Measurements from ENCODE around the gene SMOC1.
"Not testable (repeated sequence)": the region's sequence is repeated elsewhere in the genome, so short reads cannot be mapped to it uniquely, and the experiment has no call there.

The SMOC1 gene

DNA sequence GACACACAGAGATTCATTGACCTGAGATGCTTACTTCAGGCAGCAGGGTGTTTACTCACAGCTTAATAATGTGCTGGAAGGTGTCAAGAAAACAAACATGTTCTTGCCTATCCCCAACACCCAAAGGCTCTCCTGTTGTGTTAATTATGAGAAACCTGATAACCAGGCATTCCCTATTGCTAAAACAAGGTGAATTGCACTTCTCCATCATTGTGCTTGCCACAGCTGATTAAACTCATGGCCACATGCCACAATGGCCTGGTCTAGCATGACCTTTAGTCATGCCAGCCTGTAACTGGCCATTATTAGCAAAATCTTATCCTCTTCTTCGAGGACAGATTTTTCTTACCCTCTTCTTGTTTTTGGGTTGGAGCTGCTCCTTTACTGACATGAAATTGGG is 21.4 kb downstream of the SMOC1 start:
- Mint-ChIP-seq H3K4me1 (ENCODE audit: low read depth) (no peaks in the 10 kb centered on the region), H3K9me3 (no peaks in the 10 kb centered on the region), H3K4me3 (no peak overlapping the region), H3K27ac (no peak overlapping the region), H3K27me3 (ENCODE audit: low read depth) (peaks cover 7% of the 10 kb centered on the region), H3K36me3 (ENCODE audit: low read depth) (no peaks in the 10 kb centered on the region)
- no peak for DNase-seq (ENCODE audit: low spot score)

DNA sequence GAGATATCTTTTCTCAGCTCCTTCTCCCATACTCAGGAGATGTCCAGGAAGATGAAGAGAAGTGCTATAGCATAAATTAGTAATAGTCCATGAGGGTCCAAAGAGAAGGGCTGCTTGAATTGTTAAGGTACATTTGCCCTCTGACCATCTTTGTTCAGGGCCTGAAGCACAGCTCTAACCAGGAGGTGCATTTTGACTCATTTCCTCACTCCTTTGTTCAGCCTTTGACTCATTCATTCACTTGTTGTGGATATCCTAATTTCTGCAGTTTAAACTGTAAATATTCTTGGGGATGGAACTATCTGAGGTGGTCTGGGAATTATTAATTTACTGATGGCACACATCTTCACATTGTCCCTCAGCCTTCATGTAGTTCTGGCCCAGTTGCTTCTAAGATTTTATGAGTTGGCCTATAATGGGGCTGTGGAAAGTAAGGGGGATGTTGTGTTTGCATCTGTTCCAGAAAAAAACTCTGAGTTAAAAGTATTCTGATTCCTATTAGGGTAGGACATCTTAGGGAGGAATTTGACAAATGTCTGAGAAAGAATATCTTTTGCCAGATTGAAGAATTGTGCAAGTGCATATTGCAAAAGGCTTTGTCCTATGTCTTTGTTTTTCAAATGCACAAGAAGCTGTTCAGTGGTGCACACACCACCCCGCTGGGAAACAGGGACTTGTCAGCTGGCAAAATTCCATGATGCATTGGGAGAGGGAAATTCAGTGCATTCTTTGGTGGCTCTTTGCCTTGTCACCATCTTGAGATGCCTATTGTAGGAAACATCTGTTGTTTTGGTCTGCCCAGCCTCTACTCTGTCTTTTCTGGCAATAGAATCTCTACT is 22.1 kb downstream of the SMOC1 start:
- H3K27ac Mint-ChIP-seq: no peak overlapping the region
- no peak for DNase-seq (ENCODE audit: low spot score)
- H3K9me3 Mint-ChIP-seq: no peaks in the 10 kb centered on the region
- H3K4me3 Mint-ChIP-seq: no peak overlapping the region
- no peaks in the 10 kb centered on the region for H3K36me3 Mint-ChIP-seq (ENCODE audit: low read depth)
- H3K4me1 Mint-ChIP-seq (ENCODE audit: low read depth): no peaks in the 10 kb centered on the region
- H3K27me3 Mint-ChIP-seq (ENCODE audit: low read depth): peaks cover 7% of the 10 kb centered on the region

DNA sequence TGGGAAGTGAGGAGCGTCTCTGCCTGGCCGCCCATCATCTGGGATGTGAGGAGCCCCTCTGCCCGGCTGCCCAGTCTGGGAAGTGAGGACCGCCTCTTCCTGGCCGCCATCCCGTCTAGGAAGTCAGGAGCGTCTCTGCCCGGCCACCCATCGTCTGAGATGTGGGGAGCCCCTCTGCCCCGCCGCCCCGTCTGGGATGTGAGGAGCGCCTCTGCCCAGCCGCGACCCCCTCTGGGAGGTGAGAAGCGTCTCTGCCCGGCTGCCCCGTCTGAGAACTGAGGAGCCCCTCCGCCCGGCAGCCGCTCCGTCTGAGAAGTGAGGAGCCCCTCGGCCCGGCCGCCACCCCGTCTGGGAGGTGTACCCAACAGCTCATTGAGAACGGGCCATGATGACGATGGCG is 23.8 kb downstream of the SMOC1 start:
- not testable (repeated sequence) for H3K4me1 Mint-ChIP-seq (ENCODE audit: low read depth); H3K27me3 Mint-ChIP-seq (ENCODE audit: low read depth); H3K9me3 Mint-ChIP-seq; H3K36me3 Mint-ChIP-seq (ENCODE audit: low read depth); H3K27ac Mint-ChIP-seq; H3K4me3 Mint-ChIP-seq; DNase-seq (ENCODE audit: low spot score)

DNA sequence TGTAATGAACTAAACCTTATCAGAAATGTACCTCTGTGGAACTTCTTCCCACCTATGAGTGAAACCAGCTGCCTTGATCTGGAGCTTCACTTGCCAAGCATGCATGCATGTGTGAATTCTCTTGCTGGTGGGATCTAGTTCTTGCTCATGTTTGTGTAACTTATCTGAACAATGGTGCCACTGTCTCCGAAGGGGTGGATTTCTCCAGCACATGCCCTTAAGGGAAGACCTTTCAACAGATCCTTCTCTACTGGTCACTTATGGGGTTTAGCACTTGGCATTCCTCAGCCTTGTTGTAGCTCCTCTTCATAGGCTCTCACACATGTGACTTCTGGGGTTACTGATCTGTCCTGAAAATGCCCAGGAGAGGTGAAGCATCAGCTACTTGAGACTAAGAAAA is 25.0 kb downstream of the SMOC1 start:
- Mint-ChIP-seq H3K27me3 (ENCODE audit: low read depth) (no peaks in the 10 kb centered on the region), H3K27ac (no peak overlapping the region), H3K4me3 (no peak overlapping the region)

DNA sequence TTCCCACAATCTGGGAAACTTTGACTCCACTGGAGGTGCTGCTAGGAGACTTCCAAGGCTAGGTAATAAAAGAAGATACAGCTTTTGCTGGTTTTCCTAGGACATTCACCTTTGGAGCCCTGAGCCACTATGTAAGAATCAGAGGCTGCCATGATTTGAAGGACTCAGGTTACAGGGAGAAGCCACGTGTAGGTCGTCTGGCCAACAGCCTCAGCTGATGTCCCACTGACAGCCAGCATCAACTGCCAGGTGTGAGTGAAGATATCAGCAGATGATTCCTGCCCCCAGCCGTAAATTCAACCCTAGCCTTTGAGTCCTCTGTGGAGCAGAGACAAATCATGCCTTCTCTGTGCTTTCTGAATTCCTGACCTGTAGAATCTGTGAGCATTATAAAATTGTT is 27.0 kb downstream of the SMOC1 start:
- no peaks in the 10 kb centered on the region for H3K9me3 Mint-ChIP-seq
- peaks cover 2% of the 10 kb centered on the region for H3K27me3 Mint-ChIP-seq (ENCODE audit: low read depth)
- no peak overlapping the region for H3K4me3 Mint-ChIP-seq
- no peak overlapping the region for H3K27ac Mint-ChIP-seq
- no peak for DNase-seq (ENCODE audit: low spot score)
- no peaks in the 10 kb centered on the region for H3K36me3 Mint-ChIP-seq (ENCODE audit: low read depth)
- H3K4me1 Mint-ChIP-seq (ENCODE audit: low read depth): no peaks in the 10 kb centered on the region

More for the DNA sequence above, 25.0 kb downstream of the SMOC1 start:
- no peak for DNase-seq (ENCODE audit: low spot score)
- Mint-ChIP-seq H3K9me3 (no peaks in the 10 kb centered on the region), H3K36me3 (ENCODE audit: low read depth) (no peaks in the 10 kb centered on the region), H3K4me1 (ENCODE audit: low read depth) (no peaks in the 10 kb centered on the region)

DNA sequence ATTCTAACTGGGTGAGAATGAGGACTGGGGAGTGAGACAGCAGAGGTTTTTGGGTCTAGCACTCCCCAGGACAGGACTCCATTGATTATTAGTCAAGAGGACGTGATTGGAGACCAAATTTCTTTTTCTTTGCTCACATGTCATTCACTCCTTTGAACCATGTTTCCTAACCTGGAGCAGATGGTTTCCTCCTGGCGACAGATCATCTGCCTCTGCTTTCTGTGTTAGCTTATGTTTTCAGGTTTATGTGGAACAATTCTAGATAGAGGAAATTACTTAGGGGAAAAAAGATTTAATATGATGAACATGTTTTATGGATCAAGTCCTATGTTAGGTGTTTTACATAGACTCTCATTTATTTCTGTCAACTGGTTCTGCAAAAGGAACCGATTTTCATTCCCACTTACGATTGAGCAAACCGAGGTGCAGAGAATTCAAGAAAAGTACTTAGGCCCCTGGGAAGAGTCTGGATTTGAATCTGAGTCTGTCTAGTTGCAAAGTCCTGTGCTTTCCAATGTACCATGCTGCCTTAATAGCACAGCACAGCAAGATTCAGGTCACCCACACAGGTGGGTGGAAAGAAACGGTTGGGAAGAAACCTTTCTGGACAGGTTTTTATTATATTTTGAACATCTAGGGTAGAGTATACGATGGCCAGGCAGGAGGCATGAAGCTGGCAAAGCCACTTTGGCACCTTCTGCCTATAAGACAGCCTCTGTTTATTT is 30.8 kb downstream of the SMOC1 start:
- Mint-ChIP-seq H3K36me3 (ENCODE audit: low read depth) (no peaks in the 10 kb centered on the region), H3K27me3 (ENCODE audit: low read depth) (peaks cover 5% of the 10 kb centered on the region), H3K27ac (no peak overlapping the region), H3K9me3 (no peaks in the 10 kb centered on the region), H3K4me1 (ENCODE audit: low read depth) (no peaks in the 10 kb centered on the region), H3K4me3 (no peak overlapping the region)
- no peak for DNase-seq (ENCODE audit: low spot score)

DNA sequence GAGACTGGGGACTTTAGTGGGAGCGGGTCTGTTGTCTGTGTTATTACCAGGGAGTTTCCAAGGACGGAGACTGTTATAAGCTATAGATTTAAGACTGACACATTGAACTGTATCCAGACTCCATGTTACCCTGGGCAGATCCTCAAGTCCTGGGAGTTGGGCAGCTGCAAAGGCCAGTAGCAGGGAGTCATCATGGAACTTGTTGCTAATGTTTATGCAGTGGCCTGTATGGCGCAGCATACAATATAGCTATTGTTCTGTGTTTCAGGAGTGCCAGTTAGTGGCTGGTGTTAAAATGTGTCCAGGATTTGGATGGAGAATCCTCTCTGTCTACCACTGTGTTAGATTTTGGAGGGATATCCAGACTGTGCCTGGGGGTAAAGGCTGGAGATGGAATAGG is 31.7 kb downstream of the SMOC1 start:
- DNase-seq (ENCODE audit: low spot score): no peak
- Mint-ChIP-seq H3K4me1 (ENCODE audit: low read depth) (no peaks in the 10 kb centered on the region), H3K9me3 (no peaks in the 10 kb centered on the region), H3K27ac (no peak overlapping the region), H3K4me3 (no peak overlapping the region), H3K27me3 (ENCODE audit: low read depth) (peaks cover 8% of the 10 kb centered on the region), H3K36me3 (ENCODE audit: low read depth) (no peaks in the 10 kb centered on the region)

DNA sequence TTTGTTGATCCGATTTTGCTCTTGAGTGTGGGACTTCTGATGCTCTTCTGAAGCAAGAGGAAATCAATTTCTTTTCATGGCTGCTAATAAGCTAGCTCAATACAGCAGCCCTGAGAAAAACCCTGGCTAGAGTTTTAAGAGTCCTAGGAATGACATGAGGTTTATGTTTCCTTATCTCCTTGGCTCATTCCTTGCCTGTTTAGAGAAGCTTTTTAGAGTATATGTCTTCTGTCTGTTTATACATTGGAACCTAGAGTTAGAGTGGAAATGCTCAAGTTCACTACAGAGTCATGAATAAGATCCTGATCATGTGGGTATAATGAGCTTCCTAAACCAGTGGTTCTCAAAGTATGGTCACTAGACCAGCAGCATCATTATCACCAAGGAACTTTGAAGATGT is 34.5 kb downstream of the SMOC1 start:
- no peaks in the 10 kb centered on the region for H3K36me3 Mint-ChIP-seq (ENCODE audit: low read depth)
- no peaks in the 10 kb centered on the region for H3K4me1 Mint-ChIP-seq (ENCODE audit: low read depth)
- H3K27me3 Mint-ChIP-seq (ENCODE audit: low read depth): peaks cover 12% of the 10 kb centered on the region
- no peak overlapping the region for H3K27ac Mint-ChIP-seq
- no peak for DNase-seq (ENCODE audit: low spot score)
- no peaks in the 10 kb centered on the region for H3K9me3 Mint-ChIP-seq
- no peak overlapping the region for H3K4me3 Mint-ChIP-seq

DNA sequence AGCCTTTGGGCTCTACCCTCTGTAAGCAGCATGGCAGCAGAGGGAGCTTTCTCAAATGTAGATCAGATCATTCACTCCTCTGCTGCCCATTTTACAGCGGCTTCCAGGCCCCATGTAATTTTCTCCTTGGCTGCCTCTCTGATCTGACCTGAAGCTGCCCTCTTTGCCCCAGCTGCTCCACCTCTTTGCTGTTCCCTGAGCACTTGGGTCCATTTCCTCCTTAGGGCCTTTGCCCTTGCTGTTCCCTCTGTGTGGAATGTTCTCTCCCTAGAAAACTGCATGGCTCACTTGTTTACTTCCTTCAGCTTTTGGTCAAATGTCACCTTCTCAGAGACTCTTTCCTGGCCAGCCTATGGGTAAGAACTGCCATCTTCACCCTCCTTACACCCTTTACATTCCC is 37.2 kb downstream of the SMOC1 start:
- Mint-ChIP-seq H3K36me3 (ENCODE audit: low read depth) (no peaks in the 10 kb centered on the region), H3K27ac (no peak overlapping the region), H3K4me1 (ENCODE audit: low read depth) (no peaks in the 10 kb centered on the region), H3K9me3 (no peaks in the 10 kb centered on the region), H3K4me3 (no peak overlapping the region), H3K27me3 (ENCODE audit: low read depth) (peaks cover 11% of the 10 kb centered on the region)
- DNase-seq (ENCODE audit: low spot score): no peak

DNA sequence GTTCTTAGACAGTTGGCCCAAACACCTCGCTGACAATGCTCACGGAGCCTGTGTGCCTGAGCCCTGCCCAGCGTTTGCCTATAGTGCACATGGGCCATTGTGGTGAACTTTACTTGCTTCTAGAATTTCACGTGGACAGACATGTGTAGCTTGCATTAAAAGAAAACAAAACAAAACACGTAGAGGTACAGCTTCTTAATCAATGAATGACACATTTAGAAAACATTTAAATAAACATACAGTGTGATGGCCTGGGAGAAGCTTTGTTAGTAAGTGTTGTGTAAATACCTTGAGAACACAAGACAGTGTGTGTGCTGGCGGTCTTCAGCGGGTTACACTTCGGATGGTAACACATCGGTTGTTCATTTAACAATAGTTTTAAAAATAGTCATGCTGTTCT is 38.1 kb downstream of the SMOC1 start:
- no peak overlapping the region for H3K4me3 Mint-ChIP-seq

DNA sequence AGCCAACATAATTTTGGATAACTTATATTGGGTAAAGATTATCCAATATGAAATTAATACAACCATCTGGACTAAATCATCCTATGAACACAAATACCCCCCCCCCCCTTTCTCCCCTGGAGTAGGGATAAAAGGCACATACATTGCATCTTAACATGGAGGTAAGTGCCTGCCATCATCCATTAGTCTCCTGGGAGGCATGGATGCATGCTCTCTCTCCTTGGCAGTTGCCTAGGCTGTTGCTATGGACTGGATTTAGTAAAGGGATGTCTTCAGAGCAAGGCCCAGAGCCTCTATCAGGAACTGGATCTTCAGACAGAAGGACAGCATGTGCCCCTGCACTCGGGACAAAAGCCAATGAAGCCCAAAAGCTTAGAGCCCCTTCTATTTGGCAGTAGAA is 40.6 kb downstream of the SMOC1 start:
- DNase-seq (ENCODE audit: low spot score): no peak
- Mint-ChIP-seq H3K9me3 (no peaks in the 10 kb centered on the region), H3K27ac (no peak overlapping the region), H3K36me3 (ENCODE audit: low read depth) (no peaks in the 10 kb centered on the region), H3K4me1 (ENCODE audit: low read depth) (no peaks in the 10 kb centered on the region), H3K27me3 (ENCODE audit: low read depth) (peaks cover 10% of the 10 kb centered on the region), H3K4me3 (no peak overlapping the region)

More for the DNA sequence above, 38.1 kb downstream of the SMOC1 start:
- Mint-ChIP-seq H3K9me3 (no peaks in the 10 kb centered on the region), H3K27ac (no peak overlapping the region), H3K36me3 (ENCODE audit: low read depth) (no peaks in the 10 kb centered on the region), H3K27me3 (ENCODE audit: low read depth) (peaks cover 13% of the 10 kb centered on the region), H3K4me1 (ENCODE audit: low read depth) (no peaks in the 10 kb centered on the region)
- DNase-seq (ENCODE audit: low spot score): no peak

DNA sequence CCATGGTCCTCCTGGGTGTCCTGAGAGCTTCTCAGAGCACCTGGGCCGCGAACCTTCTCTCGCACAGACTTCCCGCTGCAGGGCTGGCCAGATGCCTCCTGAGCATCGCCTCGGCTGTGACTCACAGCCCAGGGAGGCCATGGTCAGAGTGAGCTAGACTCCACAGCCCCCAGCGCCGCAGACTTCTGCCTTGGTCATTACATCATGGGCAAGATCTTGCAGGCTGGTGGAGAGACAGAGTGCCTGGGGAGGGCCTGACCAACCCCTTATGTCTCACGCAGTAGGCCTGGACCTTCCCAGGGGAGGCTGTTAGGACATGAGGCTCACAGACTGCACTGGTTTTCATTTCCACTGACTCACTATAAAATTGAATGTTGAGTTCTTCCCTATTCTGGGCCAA is 41.8 kb downstream of the SMOC1 start:
- H3K9me3 Mint-ChIP-seq: no peaks in the 10 kb centered on the region
- no peak overlapping the region for H3K27ac Mint-ChIP-seq
- no peak for DNase-seq (ENCODE audit: low spot score)
- H3K36me3 Mint-ChIP-seq (ENCODE audit: low read depth): no peaks in the 10 kb centered on the region
- no peaks in the 10 kb centered on the region for H3K4me1 Mint-ChIP-seq (ENCODE audit: low read depth)
- no peak overlapping the region for H3K4me3 Mint-ChIP-seq
- H3K27me3 Mint-ChIP-seq (ENCODE audit: low read depth): peaks cover 12% of the 10 kb centered on the region

DNA sequence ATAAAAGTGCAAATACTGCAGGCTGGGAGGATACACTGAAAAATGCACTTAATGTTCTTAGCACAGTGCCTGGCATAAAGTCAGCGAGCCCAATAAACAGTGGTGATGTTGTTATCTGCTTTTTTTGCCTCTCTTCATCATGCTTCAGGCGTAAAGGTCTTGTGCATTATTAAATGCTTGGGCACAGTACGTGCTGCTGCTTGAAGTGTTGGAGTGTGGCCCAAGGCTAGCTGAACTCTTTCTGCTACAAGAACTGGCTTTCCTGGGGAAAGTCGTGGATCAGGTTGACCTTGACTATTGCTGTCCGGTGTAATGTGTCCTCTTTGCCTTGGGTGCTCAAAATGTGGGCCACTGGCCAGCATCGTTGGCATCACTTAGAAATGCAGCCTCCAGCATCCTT is 43.0 kb downstream of the SMOC1 start:
- DNase-seq (ENCODE audit: low spot score): no peak
- Mint-ChIP-seq H3K9me3 (no peaks in the 10 kb centered on the region), H3K27me3 (ENCODE audit: low read depth) (peaks cover 12% of the 10 kb centered on the region), H3K4me1 (ENCODE audit: low read depth) (no peaks in the 10 kb centered on the region), H3K4me3 (no peak overlapping the region), H3K36me3 (ENCODE audit: low read depth) (no peaks in the 10 kb centered on the region), H3K27ac (no peak overlapping the region)

DNA sequence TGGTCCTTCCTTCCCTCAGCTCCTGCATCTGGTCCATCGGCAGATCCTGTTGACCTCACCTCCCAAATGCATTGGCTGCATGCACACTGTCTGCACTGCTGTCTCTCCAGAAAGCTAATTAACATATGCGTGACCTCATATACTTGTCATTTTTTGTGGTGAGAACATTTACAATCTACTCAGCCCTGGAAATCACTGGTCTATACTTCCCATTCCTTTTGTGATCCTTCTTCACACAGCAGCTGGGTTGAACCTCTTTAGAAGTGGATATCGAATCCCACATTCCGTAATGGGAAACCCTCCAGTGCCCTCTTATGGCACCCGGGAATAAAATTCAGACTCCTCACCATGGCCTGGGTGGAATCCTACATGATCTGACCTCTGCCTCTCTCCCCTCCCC is 45.0 kb downstream of the SMOC1 start:
- Mint-ChIP-seq H3K4me3 (no peak overlapping the region), H3K36me3 (ENCODE audit: low read depth) (no peaks in the 10 kb centered on the region), H3K27me3 (ENCODE audit: low read depth) (peaks cover 11% of the 10 kb centered on the region), H3K27ac (no peak overlapping the region), H3K4me1 (ENCODE audit: low read depth) (no peaks in the 10 kb centered on the region), H3K9me3 (no peaks in the 10 kb centered on the region)
- DNase-seq (ENCODE audit: low spot score): no peak
